Thymus (tissue), 14 donors: ENCODE measurements around the gene OCIAD2. TPM values are rescaled to one million over a fixed set of nuclear protein-coding genes. Genes with fewer than 3 reads are reported as not detected.
A peak's percentile ranks its signal among the peaks of the same experiment; 100 is the strongest.

Experiments
- DNase-seq, 9 donors: peaks; one replicate each; pipeline ENCODE4 v3.0.0-alpha.2; 2013; ENCODE audit warnings: low spot score in 9 of 9, low read depth in 6 of 9, missing footprints in 1 of 9
- H3K27ac ChIP-seq, 2 donors: one replicate each; pipeline ENCODE4 v1.5.1; 2013; ENCODE audit warnings: control low read depth in 1 of 2, low read depth in 1 of 2, low read length in 1 of 2, mild to moderate bottlenecking in 1 of 2, moderate library complexity in 1 of 2
- H3K27me3 ChIP-seq, 2 donors: one replicate each; pipeline ENCODE4 v1.5.1; 2013; ENCODE audit warnings: low read length in 1 of 2; ENCODE audit not compliant: control insufficient read depth in 2 of 2, insufficient read depth in 1 of 2
- H3K36me3 ChIP-seq, 2 donors: one replicate each; pipeline ENCODE4 v1.5.1; 2013; ENCODE audit warnings: low read length in 1 of 2, mild to moderate bottlenecking in 1 of 2, moderate library complexity in 1 of 2; ENCODE audit not compliant: control insufficient read depth in 2 of 2, insufficient read depth in 2 of 2
- H3K4me1 ChIP-seq, 2 donors: one replicate each; pipeline ENCODE4 v1.5.1; 2013; ENCODE audit warnings: low read length in 2 of 2; ENCODE audit not compliant: control insufficient read depth in 2 of 2, insufficient read depth in 2 of 2
- H3K4me3 ChIP-seq, 2 donors: one replicate each; pipeline ENCODE4 v1.5.1; 2013; ENCODE audit warnings: low read length in 2 of 2, control low read depth in 1 of 2, mild to moderate bottlenecking in 1 of 2
- H3K9me3 ChIP-seq, 2 donors: one replicate each; pipeline ENCODE4 v1.5.1; 2013; ENCODE audit warnings: low read length in 1 of 2, mild to moderate bottlenecking in 1 of 2; ENCODE audit not compliant: control insufficient read depth in 2 of 2, insufficient read depth in 1 of 2
- WGBS: extraction: QIAGEN DNeasy Blood & Tissue Kit; methylation state at CpG from one replicate; pipeline ENCODE4 v1.1.7; 2013; 5-methylcytosine and 5-hydroxymethylcytosine counted together
- long read RNA-seq, 10 donors: transcript quantifications; one replicate each; lab custom pipeline, GENCODE V29; 2026
- polyA plus RNA-seq: library from polyadenylated mRNA; stranded (reverse); fragments of 200-250 nt; gene quantifications from one replicate; pipeline ENCODE4 v1.2.3, GENCODE V29; 2013
- total RNA-seq: library from RNA; stranded (reverse); fragments of 120-200 nt; gene quantifications from one replicate; pipeline ENCODE4 v1.2.4, GENCODE V29; 2013
- donor health status: healthy.

The OCIAD2 gene
- total RNA-seq (106 TPM), polyA plus RNA-seq (75.8 TPM)
- long read RNA-seq, donor 1, transcript OCIAD2-205 (7 exons, 1,163 nt), result major isoform, 16 of 16 reads
- long read RNA-seq, donor 1, partial matches to known transcripts, result 0 of 16 reads
- long read RNA-seq, donor 1, other reads (novel, unspliced or antisense), result 0 of 16 reads
- long read RNA-seq, donor 2, result 0 reads
- long read RNA-seq, donor 3, transcript OCIAD2-201 (6 exons, 636 nt), result minor isoform, 12 of 194 reads
- long read RNA-seq, donor 3, transcript OCIAD2-205 (7 exons, 1,163 nt), result major isoform, 124 of 194 reads
- long read RNA-seq, donor 3, transcript OCIAD2-204 (6 exons, 812 nt), result minor isoform, 21 of 194 reads
- long read RNA-seq, donor 3, partial matches to known transcripts, result 31 of 194 reads
- long read RNA-seq, donor 3, other reads (novel, unspliced or antisense), result 6 of 194 reads
- long read RNA-seq, donor 4, transcript OCIAD2-205 (7 exons, 1,163 nt), result major isoform, 42 of 49 reads
- long read RNA-seq, donor 4, partial matches to known transcripts, result 0 of 49 reads
- long read RNA-seq, donor 4, other reads (novel, unspliced or antisense), result 0 of 49 reads
- long read RNA-seq, donor 5, transcript OCIAD2-204 (6 exons, 812 nt), result minor isoform, 17 of 238 reads
- long read RNA-seq, donor 5, transcript OCIAD2-205 (7 exons, 1,163 nt), result major isoform, 158 of 238 reads
- long read RNA-seq, donor 5, partial matches to known transcripts, result 44 of 238 reads
- long read RNA-seq, donor 5, other reads (novel, unspliced or antisense), result 14 of 238 reads
- long read RNA-seq, donor 6, transcript OCIAD2-204 (6 exons, 812 nt), result minor isoform, 13 of 102 reads
- long read RNA-seq, donor 6, transcript OCIAD2-205 (7 exons, 1,163 nt), result major isoform, 76 of 102 reads
- long read RNA-seq, donor 6, partial matches to known transcripts, result 10 of 102 reads
- long read RNA-seq, donor 6, other reads (novel, unspliced or antisense), result 0 of 102 reads
- long read RNA-seq, donor 7, transcript OCIAD2-205 (7 exons, 1,163 nt), result major isoform, 85 of 123 reads
- long read RNA-seq, donor 7, transcript OCIAD2-204 (6 exons, 812 nt), result minor isoform, 10 of 123 reads
- long read RNA-seq, donor 7, transcript OCIAD2-201 (6 exons, 636 nt), result minor isoform, 8 of 123 reads
- long read RNA-seq, donor 7, partial matches to known transcripts, result 17 of 123 reads
- long read RNA-seq, donor 7, other reads (novel, unspliced or antisense), result 0 of 123 reads
- long read RNA-seq, donor 8, transcript OCIAD2-205 (7 exons, 1,163 nt), result major isoform, 34 of 41 reads
- long read RNA-seq, donor 8, partial matches to known transcripts, result 0 of 41 reads
- long read RNA-seq, donor 8, other reads (novel, unspliced or antisense), result 0 of 41 reads
- long read RNA-seq, donor 9, transcript OCIAD2-205 (7 exons, 1,163 nt), result major isoform, 52 of 72 reads
- long read RNA-seq, donor 9, transcript OCIAD2-204 (6 exons, 812 nt), result minor isoform, 6 of 72 reads
- long read RNA-seq, donor 9, transcript OCIAD2-209 (6 exons, 1,886 nt), result minor isoform, 5 of 72 reads
- long read RNA-seq, donor 9, partial matches to known transcripts, result 6 of 72 reads
- long read RNA-seq, donor 9, other reads (novel, unspliced or antisense), result 0 of 72 reads
- long read RNA-seq, donor 10, transcript OCIAD2-201 (6 exons, 636 nt), result minor isoform, 5 of 90 reads
- long read RNA-seq, donor 10, transcript OCIAD2-204 (6 exons, 812 nt), result minor isoform, 7 of 90 reads
- long read RNA-seq, donor 10, transcript OCIAD2-205 (7 exons, 1,163 nt), result major isoform, 73 of 90 reads
- long read RNA-seq, donor 10, partial matches to known transcripts, result 5 of 90 reads
- long read RNA-seq, donor 10, other reads (novel, unspliced or antisense), result 0 of 90 reads

GRCh38 chr4:48906206-48907173 is at the start of gene OCIAD2:
Gene OCIAD2 (minus strand): TSS chr4:48906774. CDS start chr4:48904549, 2,225 bp downstream.
- DNase-seq, result peak; percentile 75 to 95 (median 86)
- peaks cover 11 to 24% of the 10 kb centered on the region in 2 donors for H3K36me3 ChIP-seq
- H3K27me3 ChIP-seq, result no peaks in the 10 kb centered on the region
- no peaks in the 10 kb centered on the region for H3K9me3 ChIP-seq
- 8% methylated on average over 65 of the region's 65 CpGs for WGBS
- H3K27ac ChIP-seq, result peak within 1 kb of the TSS; percentile 53 to 71
- H3K4me1 ChIP-seq, result peaks cover 19 to 21% of the 10 kb centered on the region in 2 donors
- H3K4me3 ChIP-seq, result peak within 1 kb of the TSS; percentile 70 to 79

GRCh38 chr4:48954314-48954713 is 47.7 kb upstream of the OCIAD2 start:
- Histone ChIP-seq H3K9me3 (no peaks in the 10 kb centered on the region), H3K36me3 (no peaks in the 10 kb centered on the region), H3K27me3 (no peaks in the 10 kb centered on the region), H3K27ac (no peak overlapping the region), H3K4me3 (no peak overlapping the region), H3K4me1 (no peaks in the 10 kb centered on the region)
- no peak for DNase-seq
- WGBS, result 98% methylated on average over 2 of the region's 2 CpGs

- no peak for DNase-seq
- no peak overlapping the region for H3K4me3 ChIP-seq
- peaks cover 0 to 5% of the 10 kb centered on the region in 2 donors for H3K4me1 ChIP-seq
- no peak overlapping the region for H3K27ac ChIP-seq
- H3K36me3 ChIP-seq, result no peaks in the 10 kb centered on the region
- H3K9me3 ChIP-seq, result no peaks in the 10 kb centered on the region
- H3K27me3 ChIP-seq, result no peaks in the 10 kb centered on the region
- 95% methylated on average over 4 of the region's 4 CpGs for WGBS
Measured at GRCh38 chr4:48949518-48950219, 43.1 kb upstream of the OCIAD2 start.

GRCh38 chr4:48949086-48949485 is 42.5 kb upstream of the OCIAD2 start:
- Histone ChIP-seq H3K4me1 (peaks cover 0 to 11% of the 10 kb centered on the region in 2 donors), H3K4me3 (no peak overlapping the region), H3K27ac (no peak overlapping the region), H3K27me3 (no peaks in the 10 kb centered on the region), H3K9me3 (no peaks in the 10 kb centered on the region), H3K36me3 (no peaks in the 10 kb centered on the region)
- no peak for DNase-seq

- Histone ChIP-seq H3K9me3 (no peaks in the 10 kb centered on the region), H3K4me3 (no peak overlapping the region), H3K27ac (no peak overlapping the region), H3K27me3 (no peaks in the 10 kb centered on the region), H3K36me3 (no peaks in the 10 kb centered on the region), H3K4me1 (peaks cover 0 to 11% of the 10 kb centered on the region in 2 donors)
- DNase-seq, result no peak
- 99% methylated on average over 1 of the region's 1 CpG for WGBS
Measured at GRCh38 chr4:48947731-48948130, 41.2 kb upstream of the OCIAD2 start.

GRCh38 chr4:48945981-48946380 is 39.4 kb upstream of the OCIAD2 start:
- H3K27ac ChIP-seq, result no peak overlapping the region
- no peaks in the 10 kb centered on the region for H3K9me3 ChIP-seq
- peaks cover 0 to 11% of the 10 kb centered on the region in 2 donors for H3K4me1 ChIP-seq
- H3K36me3 ChIP-seq, result no peaks in the 10 kb centered on the region
- 89% methylated on average over 2 of the region's 2 CpGs for WGBS
- no peak for DNase-seq
- no peak overlapping the region for H3K4me3 ChIP-seq
- peaks cover 0 to 2% of the 10 kb centered on the region in 2 donors for H3K27me3 ChIP-seq

- Histone ChIP-seq H3K9me3 (no peaks in the 10 kb centered on the region), H3K4me3 (no peak overlapping the region), H3K27ac (no peak overlapping the region), H3K4me1 (peaks cover 0 to 11% of the 10 kb centered on the region in 2 donors), H3K27me3 (peaks cover 0 to 2% of the 10 kb centered on the region in 2 donors), H3K36me3 (no peaks in the 10 kb centered on the region)
- whole genome bisulfite sequencing, result 67% methylated on average over 6 of the region's 6 CpGs
- peak; percentile 20 to 79 (median 44) for DNase-seq
Measured at GRCh38 chr4:48944756-48945241, 38.2 kb upstream of the OCIAD2 start.
